Esophagus mucosa (tissue), 1 donor: ENCODE measurements around the gene CDK4. TPM values are rescaled to one million over a fixed set of nuclear protein-coding genes. Genes with fewer than 3 reads are reported as not detected.
"Not testable (repeated sequence)": the region's sequence is repeated elsewhere in the genome, so short reads cannot be mapped to it uniquely, and the experiment has no call there.

Experiments
- ATAC-seq: fragments of 200-7000 bp; cut with Tn5 transposase; one replicate; pipeline ENCODE4 v1.9.1; 2020
- total RNA-seq: library from RNA; stranded (reverse); gene quantifications from one replicate; pipeline ENCODE4 v1.2.4, GENCODE V29; 2023
- donor health status: DM: yes; HTN: yes; CAD: no.

The CDK4 gene
- total RNA-seq, 1 donor from 2014 or later = 62.3 TPM

GRCh38 chr12:57724003-57724935 is 27.8 kb downstream of the CDK4 start:
- ATAC-seq = no peak

DNA sequence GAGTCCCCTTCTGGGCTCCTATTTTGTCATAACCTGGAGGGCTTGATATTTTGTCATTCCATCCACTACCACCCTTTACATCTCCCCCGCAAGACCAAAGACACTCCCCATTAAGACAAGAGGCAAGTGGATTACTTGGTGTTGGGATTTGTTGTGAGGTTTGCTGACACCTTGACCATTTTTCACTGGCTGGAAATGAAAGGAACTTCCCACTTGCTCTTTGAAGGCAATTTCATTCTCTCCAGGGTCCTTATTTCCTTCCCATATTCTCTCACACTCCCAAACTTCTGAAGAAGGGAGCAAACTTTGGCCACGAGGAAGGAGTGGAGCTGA is 28.5 kb downstream of the CDK4 start:
- ATAC-seq = no peak

GRCh38 chr12:57722716-57723629 is 29.1 kb downstream of the CDK4 start:
- ATAC-seq = no peak

- not testable (repeated sequence) for ATAC-seq
Measured at GRCh38 chr12:57721846-57722608, 30.1 kb downstream of the CDK4 start.

- ATAC-seq = no peak
Measured at GRCh38 chr12:57720606-57721595, 31.2 kb downstream of the CDK4 start.

- ATAC-seq = no peak
Measured at GRCh38 chr12:57719777-57720605, 32.1 kb downstream of the CDK4 start.

DNA sequence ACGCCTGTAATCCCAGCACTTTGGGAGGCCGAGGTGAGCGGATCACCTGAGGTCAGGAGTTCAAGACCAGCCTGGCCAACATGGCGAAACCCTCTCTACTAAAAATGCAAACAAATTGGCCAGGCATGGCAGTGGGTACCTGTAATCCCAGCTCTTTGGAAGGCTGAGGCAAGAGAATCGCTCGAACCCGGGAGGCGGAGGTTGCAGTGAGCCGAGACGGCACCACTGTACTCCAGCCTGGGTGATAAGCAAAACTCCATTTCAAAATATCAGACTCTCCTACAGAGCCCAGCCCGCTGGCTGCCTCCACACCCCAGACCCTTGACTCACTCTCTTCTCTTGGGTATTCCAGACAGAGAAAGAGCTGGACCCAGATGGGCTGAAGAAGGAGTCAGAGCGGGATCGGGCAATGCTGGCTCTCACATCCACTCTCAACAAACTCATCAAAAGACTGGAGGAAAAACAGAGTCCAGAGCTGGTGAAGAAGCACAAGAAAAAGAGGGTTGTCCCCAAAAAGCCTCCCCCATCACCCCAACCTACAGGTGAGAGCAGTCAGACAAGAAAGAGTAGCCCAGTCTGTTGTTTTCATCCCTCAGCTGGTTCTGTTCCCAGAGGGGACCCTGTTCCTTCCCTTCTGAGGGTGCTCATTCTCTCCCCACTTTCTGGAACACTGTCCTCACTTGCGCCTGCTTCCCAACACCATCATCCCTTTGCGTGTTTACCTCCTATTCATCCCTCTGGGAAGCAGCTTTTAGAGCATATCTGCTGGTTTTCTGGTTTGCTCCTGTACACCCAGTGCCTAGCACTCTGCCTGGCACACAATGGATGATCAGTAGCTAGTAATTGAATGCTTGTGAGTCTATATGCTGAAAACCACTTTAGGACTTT is 33.2 kb downstream of the CDK4 start:
- no peak for ATAC-seq

GRCh38 chr12:57717846-57718640 is 34.1 kb downstream of the CDK4 start:
- no peak for ATAC-seq

GRCh38 chr12:57717131-57717530 is 35.0 kb downstream of the CDK4 start:
- ATAC-seq = no peak

DNA sequence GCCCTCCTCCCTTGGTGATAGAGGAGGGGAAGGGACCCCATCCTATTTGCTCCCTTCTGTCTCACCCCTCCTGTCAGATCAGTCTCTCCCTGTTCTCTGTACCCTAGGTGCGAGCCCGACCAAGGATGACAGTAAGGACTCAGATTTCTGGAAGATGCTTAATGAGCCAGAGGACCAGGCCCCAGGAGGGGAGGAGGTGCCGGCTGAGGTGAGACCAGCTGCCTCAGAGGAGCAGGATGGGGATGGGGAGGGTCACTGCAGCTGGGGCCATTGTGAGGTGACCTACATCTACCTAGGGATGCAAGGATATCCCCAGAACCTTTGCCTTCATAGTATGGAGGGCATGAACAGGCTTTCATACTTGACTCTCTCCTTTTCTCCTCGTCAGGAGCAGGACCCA is 35.8 kb downstream of the CDK4 start:
- no peak for ATAC-seq

DNA sequence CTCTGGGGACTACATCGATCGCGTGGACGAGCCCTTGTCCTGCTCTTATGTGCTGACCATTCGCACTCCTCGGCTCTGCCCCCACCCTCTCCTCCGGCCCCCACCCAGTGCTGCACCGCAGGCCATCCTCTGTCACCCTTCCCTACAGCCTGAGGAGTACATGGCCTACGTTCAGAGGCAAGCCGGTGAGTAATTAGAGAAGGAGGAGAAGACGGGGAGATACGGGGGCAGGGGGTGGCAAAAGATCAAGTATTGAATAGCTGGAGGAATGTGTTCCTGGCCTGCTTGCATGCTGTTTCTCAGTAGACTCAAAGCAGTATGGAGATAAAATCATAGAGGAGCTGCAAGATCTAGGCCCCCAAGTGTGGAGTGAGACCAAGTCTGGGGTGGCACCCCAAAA is 36.3 kb downstream of the CDK4 start:
- no peak for ATAC-seq

- ATAC-seq = not testable (repeated sequence)
Measured at GRCh38 chr12:57715036-57715748, 36.9 kb downstream of the CDK4 start.

- no peak for ATAC-seq
Measured at GRCh38 chr12:57713209-57713608, 38.9 kb downstream of the CDK4 start.

GRCh38 chr12:57712701-57713100 is 39.4 kb downstream of the CDK4 start:
- no peak for ATAC-seq

DNA sequence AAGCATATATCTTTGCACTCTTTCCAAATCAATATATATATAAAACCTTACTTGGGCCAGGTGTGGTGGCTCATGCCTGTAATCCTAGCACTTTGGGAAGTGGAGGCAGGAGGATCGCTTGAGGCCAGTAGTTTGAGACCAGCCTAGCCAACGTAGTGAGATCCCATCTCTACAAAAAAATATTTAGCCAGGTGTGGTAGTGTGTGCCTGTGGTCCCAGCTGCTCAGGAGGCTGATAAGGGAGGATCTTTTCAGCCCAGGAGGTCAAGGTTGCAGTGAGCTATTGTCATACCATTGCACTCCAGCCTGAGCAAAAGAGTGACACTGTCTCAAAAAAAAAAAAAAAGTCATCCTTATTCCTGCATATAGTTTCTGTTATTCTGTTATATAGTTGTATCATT is 43.8 kb downstream of the CDK4 start:
- ATAC-seq = no peak

- no peak for ATAC-seq
Measured at GRCh38 chr12:57707250-57707649, 44.9 kb downstream of the CDK4 start.

DNA sequence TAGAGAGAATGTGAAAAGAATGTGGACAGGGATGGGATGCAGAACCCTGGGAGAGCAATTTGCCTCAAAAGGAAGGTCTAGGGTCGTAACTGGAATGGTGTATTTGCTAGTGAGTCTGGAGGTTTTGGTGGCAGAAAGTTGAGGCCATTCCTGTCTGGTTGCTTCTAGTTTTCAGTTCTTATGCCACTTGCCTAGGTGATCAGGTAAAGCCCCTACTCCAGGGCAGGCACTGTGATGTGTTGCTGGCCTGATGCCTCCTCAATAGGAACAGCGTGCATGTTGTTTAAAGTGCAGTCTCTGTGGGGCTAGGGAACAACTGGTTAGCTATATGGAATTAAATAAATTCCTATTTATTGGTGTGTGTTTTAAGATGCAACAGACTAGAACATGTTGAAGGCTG is 51.8 kb downstream of the CDK4 start:
- no peak for ATAC-seq

DNA sequence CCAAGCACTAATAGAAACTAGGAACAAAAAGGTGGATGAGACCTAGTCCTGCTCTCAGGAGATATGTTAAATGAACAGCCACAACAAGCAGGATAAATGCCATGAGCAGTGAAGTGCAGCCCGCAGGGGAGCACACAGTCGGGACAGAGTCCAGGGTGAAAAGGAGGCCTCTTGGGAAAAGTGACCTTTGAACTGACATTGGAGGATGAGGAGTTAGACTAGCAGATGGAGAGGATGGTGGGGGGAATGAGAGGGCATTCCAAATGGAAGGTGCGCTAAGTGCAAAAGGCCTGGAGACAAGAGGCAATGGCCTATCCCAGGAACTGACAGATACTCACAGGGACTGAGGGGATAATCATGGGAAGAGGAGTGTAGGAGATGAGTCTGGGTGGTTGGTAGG is 53.7 kb downstream of the CDK4 start:
- ATAC-seq = no peak
